B cell (primary cell): ENCODE measurements around the gene MROH2A. TPM values are rescaled to one million over a fixed set of nuclear protein-coding genes. Genes with fewer than 3 reads are reported as not detected.

Experiments
- ATAC-seq: fragments of 200-7000 bp; cut with Tn5 transposase; one replicate; pipeline ENCODE4 v1.10.0; 2021; ENCODE audit warnings: low read depth, mild to moderate bottlenecking, moderate number of reproducible peaks, moderate library complexity
- CTCF ChIA-PET: fragments of 350-600 bp; sonication (Branson Sonifier 250); formaldehyde crosslinking; loops from one replicate; lab custom pipeline; 2021; ENCODE audit warnings: antibody characterized with exemption, inconsistent platforms; lab: Charles Lee
- POLR2A ChIA-PET: fragments of 350-600 bp; sonication (Branson Sonifier 250); formaldehyde crosslinking; loops from one replicate; lab custom pipeline; 2021; ENCODE audit warnings: antibody characterized with exemption; lab: Charles Lee
- DNase-seq: peaks from one replicate; pipeline ENCODE4 v3.0.0; 2013
- H2AFZ ChIP-seq: 2 replicates; pipeline ENCODE4 v1.6.1; 2012; ENCODE audit warnings: mild to moderate bottlenecking, low read depth, low read length; ENCODE audit not compliant: insufficient read depth, poor library complexity, severe bottlenecking
- H3K27ac ChIP-seq, 2 donors: 1 replicate in 1 of 2; 2 replicates in 1 of 2; pipeline ENCODE4 v1.5.1; 2012 to 2013; ENCODE audit warnings: low read length in 2 of 2, mild to moderate bottlenecking in 2 of 2, moderate library complexity in 1 of 2
- H3K27me3 ChIP-seq, 4 experiments: fragments of 200-600 bp in 1 of 4; sonication (generic) in 1 of 4; replicated peaks in 1 of 4; 1 replicate in 2 of 4; 2 replicates in 2 of 4; pipeline versions ENCODE4 v1.6.1 to v1.7.0; 2013 to 2016; ENCODE audit warnings: low read length in 3 of 4, mild to moderate bottlenecking in 2 of 4, mixed read lengths in 1 of 4, moderate library complexity in 1 of 4; ENCODE audit not compliant: insufficient read depth in 4 of 4, control insufficient read depth in 3 of 4; ENCODE audit errors: control extremely low read depth in 1 of 4
- H3K36me3 ChIP-seq, 2 experiments: replicated peaks in 1 of 2; 1 replicate in 1 of 2; 2 replicates in 1 of 2; pipeline versions ENCODE4 v1.6.1 to v1.7.1; 2013; ENCODE audit warnings: low read length in 1 of 2; ENCODE audit not compliant: insufficient read depth in 2 of 2, control insufficient read depth in 1 of 2; ENCODE audit errors: control extremely low read depth in 1 of 2, extremely low read depth in 1 of 2
- H3K4me1 ChIP-seq, 2 donors: fragments of 200-600 bp in 1 of 2; sonication (generic) in 1 of 2; 1 replicate in 1 of 2; 2 replicates in 1 of 2; pipeline versions ENCODE4 v1.5.1 to v1.6.1; 2013 to 2017; ENCODE audit warnings: low read length in 2 of 2; ENCODE audit not compliant: control insufficient read depth in 2 of 2, insufficient read depth in 2 of 2
- H3K4me2 ChIP-seq: replicated peaks from 2 replicates; pipeline ENCODE3; 2012; ENCODE audit warnings: mild to moderate bottlenecking, low read depth, low read length; ENCODE audit not compliant: poor library complexity, severe bottlenecking
- H3K4me3 ChIP-seq, 5 experiments: fragments of 200-600 bp in 1 of 5; sonication (generic) in 1 of 5; 1 replicate in 3 of 5; 2 replicates in 2 of 5; pipeline versions ENCODE4 v1.5.1 to v1.7.0; 2011 to 2016; ENCODE audit warnings: low read length in 4 of 5, mild to moderate bottlenecking in 4 of 5, low read depth in 2 of 5, control low read depth in 1 of 5, moderate library complexity in 1 of 5; ENCODE audit not compliant: insufficient read depth in 1 of 5; ENCODE audit errors: control extremely low read depth in 1 of 5, extremely low read depth in 1 of 5
- H3K79me2 ChIP-seq: fragments of 200-600 bp; sonication (generic); one replicate; pipeline ENCODE4 v1.6.0; 2016; ENCODE audit warnings: low read length; ENCODE audit not compliant: control insufficient read depth, insufficient read depth
- H3K9ac ChIP-seq: fragments of 200-600 bp; sonication (generic); 2 replicates; pipeline ENCODE4 v1.6.1; 2017; ENCODE audit warnings: mild to moderate bottlenecking, low read length, moderate library complexity
- H3K9me3 ChIP-seq, 3 donors: one replicate each; pipeline versions ENCODE4 v1.6.1 to v1.7.1; 2013; ENCODE audit warnings: low read length in 2 of 3; ENCODE audit not compliant: control insufficient read depth in 2 of 3, insufficient read depth in 1 of 3; ENCODE audit errors: control extremely low read depth in 1 of 3
- H4K20me1 ChIP-seq: 2 replicates; pipeline ENCODE4 v1.6.0; 2012; ENCODE audit warnings: mild to moderate bottlenecking, low read length; ENCODE audit not compliant: insufficient read depth, control insufficient read depth, poor library complexity, severe bottlenecking
- H3K27ac Mint-ChIP-seq: one replicate; pipeline ENCODE4 v1.8.0; 2021; ENCODE audit warnings: mixed read lengths
- H3K27me3 Mint-ChIP-seq: one replicate; pipeline ENCODE4 v1.8.0; 2021; ENCODE audit warnings: mixed read lengths
- H3K4me1 Mint-ChIP-seq: one replicate; pipeline ENCODE4 v1.8.0; 2021; ENCODE audit warnings: mixed read lengths
- H3K4me3 Mint-ChIP-seq: one replicate; pipeline ENCODE4 v1.8.0; 2021; ENCODE audit warnings: mixed read lengths
- H3K9me3 Mint-ChIP-seq: one replicate; pipeline ENCODE4 v1.8.0; 2022; ENCODE audit warnings: mixed read lengths; ENCODE audit not compliant: insufficient read depth
- EZH2 ChIP-seq: IDR thresholded peaks from 2 replicates; pipeline ENCODE4 v1.6.1; 2012; ENCODE audit warnings: borderline replicate concordance, low read depth, mild to moderate bottlenecking, moderate library complexity, low read length; ENCODE audit not compliant: insufficient read depth, poor library complexity, severe bottlenecking
- WGBS: methylation state at CpG from one replicate; pipeline ENCODE4 v1.1.5; 2013; ENCODE audit warnings: missing lambda C conversion rate; ENCODE audit not compliant: insufficient coverage; 5-methylcytosine and 5-hydroxymethylcytosine counted together
- intact Hi-C: fragments of 100-400 bp; cut with micrococcal nuclease; formaldehyde crosslinking; loops from one replicate; pipeline ENCODE4 v1.10.0; 2022
- polyA plus RNA-seq: library from polyadenylated mRNA; depleted of rRNA; stranded (reverse); fragments of >200 nt; gene quantifications from 2 replicates; pipeline ENCODE4 v1.2.3, GENCODE V29; 2012
- total RNA-seq, 2 donors: library from RNA; stranded (reverse); fragments of 120-200 nt in 1 of 2; gene quantifications; 1 replicate in 1 of 2; 2 replicates in 1 of 2; pipeline versions ENCODE4 v1.2.3 to v1.2.4, GENCODE V29; 2013 to 2022
- TF ChIP-seq, protein P1 (sequence below): fragments of 200-600 bp; IDR thresholded peaks from one replicate; pipeline ENCODE4 v1.8.0; 2022; ENCODE audit warnings: antibody characterized with exemption, mild to moderate bottlenecking

MROH2A gene
- total and polyA plus RNA-seq, 2 donors (not counting 1 experiment from before 2014, with no cell fraction given): not detected

DNA sequence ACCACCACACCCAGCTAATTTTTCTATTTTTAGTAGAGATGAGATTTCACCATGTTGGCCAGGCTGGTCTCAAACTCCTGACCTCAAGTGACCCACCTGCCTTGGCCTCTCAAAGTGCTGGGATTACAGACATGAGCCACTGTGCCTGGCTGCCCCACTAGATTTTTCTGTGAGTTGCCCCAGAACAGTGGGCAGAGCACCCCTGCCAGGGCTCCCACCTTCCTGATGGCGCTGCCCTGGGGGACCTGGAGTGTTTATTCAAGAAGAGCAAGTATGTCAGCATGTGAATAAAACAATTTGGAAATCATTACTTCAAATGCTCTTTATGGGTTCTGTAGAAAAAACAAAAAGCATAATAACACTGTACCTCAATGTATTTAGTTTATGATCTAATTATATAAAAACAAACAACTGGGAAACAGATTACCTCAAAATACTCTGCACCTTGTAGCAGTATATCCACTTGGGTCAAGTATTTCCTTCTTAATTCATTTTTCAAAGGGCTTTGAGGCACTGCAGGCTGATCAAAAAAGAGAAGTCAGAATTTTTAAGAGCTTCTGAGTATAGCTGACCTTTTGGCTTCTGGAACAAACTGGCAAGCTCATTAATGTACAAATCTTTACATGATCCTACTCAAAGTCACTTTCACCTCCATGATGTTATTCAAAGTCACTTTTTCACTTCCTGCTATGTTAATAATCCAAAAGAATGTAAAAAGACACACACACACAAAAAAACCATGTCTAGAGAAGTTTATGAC lies 67.4 kb downstream of the MROH2A start:
- ATAC-seq (no peak), DNase-seq (no peak)
- ChIA-PET POLR2A (no interaction called here), CTCF (no interaction called here)
- Mint-ChIP-seq H3K27ac (no peak overlapping the region), H3K27me3 (no peaks in the 10 kb centered on the region), H3K4me3 (no peak overlapping the region), H3K9me3 (no peaks in the 10 kb centered on the region), H3K4me1 (peaks cover 3% of the 10 kb centered on the region)
- intact Hi-C loops: no loop called here
- H4K20me1 ChIP-seq: no peaks in the 10 kb centered on the region
- no peaks in the 10 kb centered on the region for H3K4me1 ChIP-seq
- TF ChIP-seq EZH2: no peak
- TF ChIP-seq, protein P1, sequence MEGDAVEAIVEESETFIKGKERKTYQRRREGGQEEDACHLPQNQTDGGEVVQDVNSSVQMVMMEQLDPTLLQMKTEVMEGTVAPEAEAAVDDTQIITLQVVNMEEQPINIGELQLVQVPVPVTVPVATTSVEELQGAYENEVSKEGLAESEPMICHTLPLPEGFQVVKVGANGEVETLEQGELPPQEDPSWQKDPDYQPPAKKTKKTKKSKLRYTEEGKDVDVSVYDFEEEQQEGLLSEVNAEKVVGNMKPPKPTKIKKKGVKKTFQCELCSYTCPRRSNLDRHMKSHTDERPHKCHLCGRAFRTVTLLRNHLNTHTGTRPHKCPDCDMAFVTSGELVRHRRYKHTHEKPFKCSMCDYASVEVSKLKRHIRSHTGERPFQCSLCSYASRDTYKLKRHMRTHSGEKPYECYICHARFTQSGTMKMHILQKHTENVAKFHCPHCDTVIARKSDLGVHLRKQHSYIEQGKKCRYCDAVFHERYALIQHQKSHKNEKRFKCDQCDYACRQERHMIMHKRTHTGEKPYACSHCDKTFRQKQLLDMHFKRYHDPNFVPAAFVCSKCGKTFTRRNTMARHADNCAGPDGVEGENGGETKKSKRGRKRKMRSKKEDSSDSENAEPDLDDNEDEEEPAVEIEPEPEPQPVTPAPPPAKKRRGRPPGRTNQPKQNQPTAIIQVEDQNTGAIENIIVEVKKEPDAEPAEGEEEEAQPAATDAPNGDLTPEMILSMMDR: no peak
- peaks cover 11% of the 10 kb centered on the region for H3K79me2 ChIP-seq
- no peaks in the 10 kb centered on the region for H3K27me3 ChIP-seq
- no CpG with 5 or more reads among the region's 1 CpG for WGBS
- no peak overlapping the region for H3K4me3 ChIP-seq
- H3K27ac ChIP-seq: no peak overlapping the region
- no peaks in the 10 kb centered on the region for H3K9me3 ChIP-seq
- no peaks in the 10 kb centered on the region for H3K36me3 ChIP-seq
- no peak overlapping the region for H2AFZ ChIP-seq
- H3K9ac ChIP-seq: no peak overlapping the region
- no peak overlapping the region for H3K4me2 ChIP-seq

GRCh38 chr2:233846387-233847247 lies 68.5 kb downstream of the MROH2A start:
- CTCF ChIA-PET: no interaction called here
- H3K27ac Mint-ChIP-seq: no peak overlapping the region

More at GRCh38 chr2:233846387-233847247, 68.5 kb downstream of the MROH2A start:
- H3K9me3 ChIP-seq: no peaks in the 10 kb centered on the region
- H3K4me1 ChIP-seq: no peaks in the 10 kb centered on the region
- H3K4me3 Mint-ChIP-seq: no peak overlapping the region
- 93% methylated on average over 12 of the region's 16 CpGs for WGBS
- H3K9me3 Mint-ChIP-seq: no peaks in the 10 kb centered on the region
- no peak for TF ChIP-seq EZH2
- TF ChIP-seq, protein P1: no peak
- H3K27ac ChIP-seq: no peak overlapping the region
- H3K4me3 ChIP-seq: no peak overlapping the region
- no peaks in the 10 kb centered on the region for H3K27me3 ChIP-seq
- DNase-seq (no peak), ATAC-seq (no peak)
- POLR2A ChIA-PET: no interaction called here
- H3K9ac ChIP-seq: no peak overlapping the region
- no peak overlapping the region for H3K4me2 ChIP-seq
- no peaks in the 10 kb centered on the region for H3K27me3 Mint-ChIP-seq
- no peaks in the 10 kb centered on the region for H4K20me1 ChIP-seq
- H3K79me2 ChIP-seq: peaks cover 16% of the 10 kb centered on the region
- H2AFZ ChIP-seq: no peak overlapping the region
- no peaks in the 10 kb centered on the region for H3K36me3 ChIP-seq
- intact Hi-C loops: no loop called here
- peaks cover 3% of the 10 kb centered on the region for H3K4me1 Mint-ChIP-seq
